GM04504 (cell line): ENCODE measurements around the gene CPNE9.
A peak's percentile ranks its signal among the peaks of the same experiment; 100 is the strongest.
"Not testable (repeated sequence)": the region's sequence is repeated elsewhere in the genome, so short reads cannot be mapped to it uniquely, and the experiment has no call there.

Experiments
- DNase-seq: peaks from one replicate; pipeline ENCODE4 v3.0.0-alpha.2; 2012; ENCODE audit warnings: low read depth

CPNE9 gene

DNA sequence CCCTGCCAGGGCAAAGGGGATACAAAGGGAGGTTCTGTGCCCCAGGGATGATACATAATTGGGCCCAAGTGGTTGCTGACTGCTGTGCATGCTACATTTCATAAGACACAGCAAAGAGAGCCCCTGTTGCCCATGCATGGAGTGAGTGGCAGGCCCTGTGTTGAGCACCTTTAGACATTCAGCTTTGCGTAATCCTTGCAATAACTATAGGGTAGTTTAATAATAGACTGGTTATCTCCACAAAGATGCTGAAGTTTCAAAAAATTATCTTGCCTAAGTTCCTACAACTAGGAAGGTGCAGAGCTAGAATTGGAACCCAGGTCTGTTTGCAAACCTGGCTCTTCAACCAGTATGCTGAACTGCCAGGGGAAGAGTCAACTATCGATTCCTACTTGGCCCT is 44.4 kb downstream of the CPNE9 start:
- no peak for DNase-seq

DNA sequence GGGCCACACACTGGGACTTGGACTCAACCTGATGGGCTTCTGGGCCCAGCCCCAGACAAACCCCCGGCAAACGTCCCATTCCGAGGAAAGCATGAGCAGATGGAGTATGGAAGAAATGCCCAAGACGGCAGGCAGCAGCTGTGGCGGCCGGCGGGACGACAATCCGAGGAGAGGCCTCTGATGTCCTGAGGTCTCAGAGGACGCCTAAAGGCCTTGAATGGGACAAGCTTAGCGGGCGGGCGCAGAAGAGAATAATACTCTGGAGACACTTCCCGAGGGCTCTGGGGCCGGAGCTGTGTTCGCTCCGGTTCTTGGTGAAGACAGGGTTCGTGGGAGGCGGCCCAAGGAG is 45.6 kb downstream of the CPNE9 start:
- no peak for DNase-seq

DNA sequence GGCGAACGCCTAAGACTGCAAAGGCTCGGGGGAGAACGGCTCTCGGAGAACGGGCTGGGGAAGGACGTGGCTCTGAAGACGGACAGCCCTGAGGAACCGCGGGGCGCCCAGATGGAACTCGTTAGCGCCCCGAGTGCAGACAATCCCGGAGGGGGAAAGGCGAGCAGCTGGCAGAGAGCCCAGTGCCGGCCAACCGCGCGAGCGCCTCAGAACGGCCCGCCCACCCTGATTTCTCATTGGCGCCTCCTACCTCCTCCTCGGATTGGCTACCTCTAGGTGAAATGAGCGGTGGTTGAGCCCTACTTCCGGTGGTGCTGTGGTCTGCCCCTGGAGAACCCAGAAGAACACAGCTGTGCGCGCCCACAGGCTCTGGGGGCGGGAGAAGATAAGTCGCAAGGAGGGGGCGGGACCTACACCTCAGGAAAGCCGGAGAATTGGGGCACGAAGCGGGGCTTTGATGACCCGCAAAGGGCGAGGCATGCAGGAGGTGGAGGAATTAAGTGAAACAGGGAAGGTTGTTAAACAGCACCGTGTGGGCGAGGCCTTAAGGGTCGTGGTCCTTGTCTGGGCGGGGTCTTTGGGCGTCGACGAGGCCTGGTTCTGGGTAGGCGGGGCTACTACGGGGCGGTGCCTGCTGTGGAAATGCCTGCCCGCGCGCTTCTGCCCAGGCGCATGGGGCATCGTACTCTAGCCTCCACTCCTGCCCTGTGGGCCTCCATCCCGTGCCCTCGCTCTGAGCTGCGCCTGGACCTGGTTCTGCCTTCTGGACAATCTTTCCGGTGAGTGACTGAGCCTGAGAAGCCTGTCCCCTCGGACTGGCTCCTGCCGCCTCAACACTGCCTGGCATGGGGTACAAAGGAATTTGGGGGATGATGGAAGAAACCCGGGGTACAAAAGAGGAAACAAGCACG is 46.3 kb downstream of the CPNE9 start, which contains the start of gene OGG1:
Gene OGG1 (plus strand): TSS at position 308 of the 911 bp plus-strand sequence. CDS start 335 bp downstream, at position 643.
- peak; percentile 98 for DNase-seq

DNA sequence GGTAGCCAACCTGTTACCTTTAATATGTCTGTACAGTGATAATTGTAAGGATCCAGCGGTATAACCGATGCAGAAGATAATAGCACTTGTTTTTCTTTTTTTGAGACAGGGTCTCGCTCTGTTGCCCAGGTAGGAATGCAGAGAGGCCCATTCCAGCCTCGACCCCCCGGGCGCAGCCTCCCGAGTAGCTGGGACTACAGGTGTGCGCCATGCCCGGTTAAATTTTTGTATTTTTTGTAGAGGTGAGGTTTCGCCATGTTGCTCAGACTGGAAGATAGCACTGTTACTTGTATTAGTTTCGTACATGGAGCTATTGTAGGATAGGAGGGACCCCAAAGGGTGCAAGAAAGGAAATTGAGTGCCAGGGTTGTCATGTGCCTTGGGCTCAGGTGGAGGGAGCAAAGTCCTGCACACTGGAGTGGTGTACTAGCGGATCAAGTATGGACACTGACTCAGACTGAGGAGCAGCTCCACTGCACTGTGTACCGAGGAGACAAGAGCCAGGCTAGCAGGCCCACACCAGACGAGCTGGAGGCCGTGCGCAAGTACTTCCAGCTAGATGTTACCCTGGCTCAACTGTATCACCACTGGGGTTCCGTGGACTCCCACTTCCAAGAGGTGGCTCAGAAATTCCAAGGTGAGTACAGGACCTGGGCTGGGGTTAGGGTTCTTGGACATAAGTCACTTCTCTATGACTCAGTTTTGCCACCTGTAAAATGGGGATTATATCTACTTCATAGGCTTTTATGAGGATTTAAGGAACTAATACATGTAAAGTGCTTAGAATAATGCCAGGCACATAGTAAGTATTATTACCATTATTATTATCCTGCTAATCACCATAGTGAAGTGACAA is 47.2 kb downstream of the CPNE9 start:
- no peak for DNase-seq

DNA sequence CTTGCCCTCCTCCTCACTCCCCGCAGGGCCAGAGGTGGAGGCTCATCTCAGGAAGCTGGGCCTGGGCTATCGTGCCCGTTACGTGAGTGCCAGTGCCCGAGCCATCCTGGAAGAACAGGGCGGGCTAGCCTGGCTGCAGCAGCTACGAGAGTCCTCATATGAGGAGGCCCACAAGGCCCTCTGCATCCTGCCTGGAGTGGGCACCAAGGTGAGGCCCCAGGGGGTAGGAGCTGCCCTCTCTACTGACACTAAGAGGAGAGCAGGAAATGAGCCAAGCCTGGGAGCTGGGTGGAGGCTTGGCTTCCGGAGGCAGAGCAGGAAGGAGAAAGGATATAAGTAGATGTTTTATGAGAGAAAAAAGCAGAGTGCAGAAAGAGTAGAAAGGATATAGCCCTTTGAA is 51.0 kb downstream of the CPNE9 start:
- no peak for DNase-seq

DNA sequence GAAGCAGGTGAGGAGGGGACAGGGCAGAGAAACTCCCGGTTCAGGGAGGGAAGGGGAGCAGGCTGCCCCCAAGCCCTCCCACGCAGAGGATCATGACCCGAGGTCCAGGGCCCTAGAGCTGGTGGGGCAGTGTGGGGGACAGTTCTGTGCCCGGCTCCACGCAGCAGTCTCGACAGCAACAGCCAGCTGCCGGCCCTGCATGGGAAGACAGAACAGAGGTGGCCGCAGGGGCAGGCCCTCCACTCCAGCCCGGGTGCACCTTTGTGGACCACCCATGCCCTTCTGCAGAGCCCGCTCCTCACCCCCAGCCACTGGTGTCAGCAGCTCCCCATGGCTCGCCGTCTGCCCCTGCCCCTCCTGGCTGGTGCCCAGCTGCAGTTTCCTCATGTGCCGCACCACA is 53.8 kb downstream of the CPNE9 start:
- no peak for DNase-seq

DNA sequence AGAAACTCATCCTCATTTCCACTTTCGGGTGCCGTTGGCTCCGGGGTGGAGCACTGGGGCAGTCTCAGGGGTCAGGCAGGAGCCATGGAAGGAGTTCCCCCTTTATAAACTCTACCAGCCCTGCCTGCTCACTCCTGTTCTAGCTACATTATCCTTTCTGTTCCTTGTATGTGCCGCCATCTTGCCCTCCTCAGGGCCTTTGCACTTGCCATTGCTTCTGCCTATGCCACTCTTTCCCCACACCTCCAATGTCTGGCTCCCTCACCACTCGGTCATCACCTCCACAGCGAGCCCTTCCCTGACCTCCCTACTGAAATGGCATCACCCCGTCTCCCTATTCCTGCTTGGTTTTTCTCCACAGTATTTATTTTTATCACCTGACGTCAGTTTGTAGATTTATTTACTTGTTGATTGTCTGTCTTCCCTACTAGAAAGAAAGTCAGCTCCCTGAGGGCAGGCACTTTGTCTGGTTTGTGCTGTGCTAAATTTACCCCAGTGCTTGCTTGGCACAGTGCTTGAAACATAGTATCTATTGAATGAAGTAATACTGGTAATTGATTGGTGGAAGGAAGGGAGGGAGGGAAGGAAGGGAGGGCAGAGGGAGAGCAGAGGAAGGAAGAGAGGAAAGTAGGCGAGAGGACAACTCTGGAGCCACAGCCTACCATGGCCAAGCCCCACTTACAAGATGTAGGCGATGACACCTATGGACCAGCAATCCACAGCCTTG is 57.3 kb downstream of the CPNE9 start:
- DNase-seq: no peak

DNA sequence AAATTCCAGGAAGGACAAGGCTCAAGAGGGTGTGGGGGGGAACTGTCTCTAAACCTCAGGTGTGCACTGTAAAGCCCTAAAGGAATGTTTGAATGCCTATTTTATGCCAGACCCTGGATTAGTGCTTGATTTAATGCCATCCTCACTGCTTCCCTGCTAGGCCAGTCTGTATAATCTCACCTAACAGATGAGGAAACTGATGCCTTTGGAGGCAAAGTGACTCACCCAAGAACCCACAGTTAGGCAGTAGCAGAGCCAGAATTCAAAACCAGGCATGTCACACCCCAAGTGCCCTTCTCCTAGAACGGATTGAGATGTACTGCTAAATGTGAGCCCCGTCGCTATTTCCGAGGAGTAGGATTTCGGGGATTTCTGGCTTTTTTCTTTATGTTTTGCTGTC is 58.3 kb downstream of the CPNE9 start:
- no peak for DNase-seq

DNA sequence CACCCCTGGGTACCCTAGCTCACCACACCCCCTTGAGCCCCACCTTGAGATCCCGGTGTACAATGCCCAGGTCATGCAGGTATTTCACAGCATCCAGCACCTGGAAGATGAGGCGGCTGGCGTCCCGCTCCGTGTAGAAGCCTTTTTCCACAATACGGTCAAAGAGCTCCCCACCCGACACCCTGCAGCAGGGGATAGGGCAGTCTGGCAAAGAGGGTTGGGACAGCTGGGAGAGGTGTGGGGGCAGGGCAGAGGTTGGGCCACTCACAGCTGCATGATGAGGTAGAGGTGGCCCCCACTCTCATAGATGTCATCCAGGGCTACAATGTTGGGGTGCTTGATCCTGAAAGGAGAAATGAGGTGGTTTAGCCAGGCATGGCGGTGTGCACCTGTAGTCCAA is 59.2 kb downstream of the CPNE9 start:
- DNase-seq: no peak

DNA sequence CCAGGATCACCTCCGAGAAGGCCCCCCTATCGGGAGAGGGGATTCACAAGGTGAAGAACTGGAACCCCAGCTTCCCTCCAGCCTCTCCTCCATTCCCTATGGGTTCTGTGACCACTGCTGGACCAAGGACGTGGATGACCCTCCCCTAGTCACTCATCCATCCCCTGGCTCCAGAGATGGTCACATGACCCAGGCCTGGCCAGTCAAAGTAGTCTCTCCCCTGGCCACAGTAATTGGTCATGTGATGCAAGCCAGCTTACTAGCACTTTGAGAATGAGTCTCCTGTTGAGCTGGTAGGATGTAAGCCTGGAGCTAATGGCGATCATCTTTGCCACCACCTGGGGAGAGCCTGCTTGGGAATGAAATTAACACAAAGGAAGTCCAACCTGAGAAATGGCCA is 62.2 kb downstream of the CPNE9 start:
- no peak for DNase-seq

DNA sequence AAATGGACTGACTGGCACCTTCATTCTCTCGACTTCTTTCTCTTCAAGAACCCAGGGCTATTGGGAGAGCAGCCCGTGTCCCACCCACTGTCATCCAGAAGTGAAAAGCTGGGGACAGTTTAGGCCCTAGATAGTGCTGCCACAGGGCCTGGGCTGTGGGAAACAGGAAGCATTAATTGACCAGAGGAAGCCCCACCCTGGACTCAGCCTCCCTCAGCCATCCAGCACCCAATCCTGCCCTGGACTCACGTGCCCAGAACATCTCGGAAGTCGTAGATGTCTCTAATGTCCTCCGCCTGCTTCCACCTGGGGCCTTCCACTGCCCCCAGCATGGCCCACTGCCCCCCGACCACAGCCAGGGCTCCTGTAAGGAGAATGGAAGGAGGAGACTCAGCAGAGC is 63.8 kb downstream of the CPNE9 start:
- no peak for DNase-seq

DNA sequence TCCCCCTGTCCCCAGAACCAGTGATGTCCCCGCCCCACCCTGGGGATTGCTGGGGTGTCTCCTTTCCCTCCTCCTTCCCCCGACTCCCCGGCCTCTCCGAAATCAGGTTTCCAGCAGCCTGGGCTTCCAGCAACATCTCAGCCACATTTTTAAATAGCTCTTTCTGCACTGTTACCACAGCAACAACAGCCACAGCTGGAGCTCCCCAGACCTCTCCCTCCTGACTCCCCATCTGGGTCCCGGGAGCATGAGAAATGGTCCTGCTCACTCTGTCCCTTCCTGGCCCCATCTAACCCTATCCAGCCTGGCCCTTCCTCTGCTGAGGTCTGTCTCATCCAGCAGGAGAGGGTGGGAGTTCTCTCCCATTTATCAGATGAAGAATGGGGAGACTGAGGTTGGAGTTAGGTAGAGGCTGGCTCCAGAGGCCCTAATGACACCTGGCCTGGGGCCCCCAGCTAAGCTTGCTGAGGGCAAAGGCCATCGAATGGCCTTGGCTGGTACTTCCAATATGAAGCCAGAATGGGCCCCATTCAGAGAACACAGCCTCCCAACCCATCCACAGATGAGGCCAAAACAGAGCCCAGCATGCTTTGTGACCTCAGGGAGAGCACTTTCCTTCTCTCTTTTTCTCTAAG is 64.6 kb downstream of the CPNE9 start:
- no peak for DNase-seq

DNA sequence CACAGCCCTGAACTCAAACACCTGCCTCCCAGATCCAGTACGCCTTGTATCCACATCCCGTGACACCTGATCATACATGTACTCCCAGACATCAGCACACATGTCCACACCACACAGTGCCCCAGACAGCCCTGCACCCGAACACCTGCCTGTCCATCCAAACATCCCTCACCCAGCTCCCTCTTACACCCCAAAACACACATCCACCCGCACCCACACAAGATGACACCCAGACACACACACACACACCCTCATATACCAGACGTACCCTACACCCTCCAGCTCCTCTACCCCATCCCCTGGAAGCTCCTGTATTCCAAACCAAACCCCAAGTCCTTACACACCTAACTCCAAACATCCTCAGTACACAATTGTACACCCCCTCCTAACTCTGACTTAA is 65.4 kb downstream of the CPNE9 start:
- DNase-seq: no peak

DNA sequence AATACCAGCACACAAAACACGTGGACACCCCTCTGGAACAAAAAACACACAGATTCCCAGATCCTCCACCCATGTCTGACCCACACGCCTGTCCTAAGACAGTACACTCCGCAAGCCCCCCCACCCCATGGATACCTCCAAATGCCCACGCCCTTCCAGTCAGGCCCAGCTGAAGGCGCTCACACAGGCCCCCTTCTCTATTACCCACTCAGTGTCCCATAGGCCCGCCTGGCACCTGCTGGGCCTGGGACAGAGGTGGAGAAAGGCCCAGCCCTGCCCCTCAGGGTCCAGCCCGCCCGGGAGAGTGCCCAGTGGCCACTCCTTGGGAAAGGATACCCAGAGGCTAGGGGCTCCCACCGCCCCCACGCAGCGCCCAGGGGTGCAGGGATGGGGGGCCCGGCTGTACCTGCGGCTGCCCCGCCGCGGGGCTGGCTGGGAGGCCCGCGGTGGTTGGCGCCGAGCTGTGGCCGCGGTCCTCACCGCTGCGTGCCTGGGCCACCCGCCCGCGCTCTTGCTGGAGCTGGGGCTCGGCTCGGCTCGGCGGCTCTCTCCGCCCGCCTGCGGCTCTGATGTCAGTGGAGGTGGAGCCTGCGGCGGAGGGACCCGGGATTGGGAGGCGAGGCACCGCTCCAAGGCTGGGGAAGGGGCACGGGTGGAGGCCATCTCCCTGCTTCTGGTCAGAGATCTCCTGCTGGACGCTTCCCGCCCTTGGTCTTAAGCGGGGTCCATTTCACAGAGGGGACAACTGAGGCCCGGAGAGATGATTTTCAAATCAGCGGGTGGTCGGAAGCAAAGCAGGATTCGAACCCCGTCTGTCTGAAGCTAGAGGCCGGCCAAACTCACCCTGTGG is 66.0 kb downstream of the CPNE9 start, which contains the start of gene CAMK1:
Gene CAMK1 (minus strand): TSS at position 522 of the 850 bp plus-strand sequence. CDS start 2,198 bp downstream, outside the sequence.
- peak; percentile 32 for DNase-seq

DNA sequence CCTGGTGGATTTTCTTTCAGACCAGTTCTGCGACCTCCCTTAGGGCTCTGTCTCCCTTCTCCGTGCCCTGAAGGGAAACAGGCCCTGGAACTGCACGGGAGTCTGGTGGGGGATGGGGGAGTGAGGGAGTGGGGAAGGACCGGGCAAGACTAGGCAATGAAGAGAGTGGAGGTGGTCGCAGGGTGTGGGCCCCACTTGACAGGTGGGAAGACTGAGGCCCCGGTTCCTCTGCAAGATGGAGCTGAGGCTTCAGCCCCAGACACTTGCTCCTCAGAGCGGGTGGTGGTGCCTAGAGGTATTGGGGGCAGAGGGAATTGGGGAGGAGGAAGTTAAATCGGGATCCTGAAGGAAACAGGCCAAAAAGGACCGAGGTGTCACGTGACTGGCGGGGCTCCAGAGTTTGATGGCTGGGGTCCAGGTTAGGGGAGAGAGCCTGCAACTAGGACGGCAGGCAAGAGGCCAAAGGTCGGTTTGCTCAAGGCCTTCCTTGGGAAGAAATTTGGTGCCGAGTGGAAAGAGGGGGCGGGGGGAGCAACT is 66.7 kb downstream of the CPNE9 start:
- no peak for DNase-seq

DNA sequence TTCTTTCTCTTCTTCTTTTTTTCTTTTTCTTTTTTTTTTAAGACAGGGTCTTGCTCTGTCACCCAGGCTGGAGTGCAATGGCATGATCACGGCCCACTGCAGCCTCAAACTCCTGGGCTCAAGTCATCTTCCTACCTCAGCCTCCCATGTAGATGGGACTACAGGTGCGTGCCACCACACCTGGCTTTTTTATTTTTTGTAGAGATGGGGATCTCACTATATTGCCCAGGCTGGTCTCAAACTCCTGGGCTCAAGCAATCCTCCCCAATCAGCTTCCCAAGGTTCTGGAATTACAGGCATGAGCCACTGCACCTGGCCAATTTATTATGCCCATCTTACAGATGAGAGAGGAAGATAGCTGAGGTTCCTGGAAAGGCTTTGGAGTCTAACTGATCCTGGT is 67.4 kb downstream of the CPNE9 start:
- not testable (repeated sequence) for DNase-seq

DNA sequence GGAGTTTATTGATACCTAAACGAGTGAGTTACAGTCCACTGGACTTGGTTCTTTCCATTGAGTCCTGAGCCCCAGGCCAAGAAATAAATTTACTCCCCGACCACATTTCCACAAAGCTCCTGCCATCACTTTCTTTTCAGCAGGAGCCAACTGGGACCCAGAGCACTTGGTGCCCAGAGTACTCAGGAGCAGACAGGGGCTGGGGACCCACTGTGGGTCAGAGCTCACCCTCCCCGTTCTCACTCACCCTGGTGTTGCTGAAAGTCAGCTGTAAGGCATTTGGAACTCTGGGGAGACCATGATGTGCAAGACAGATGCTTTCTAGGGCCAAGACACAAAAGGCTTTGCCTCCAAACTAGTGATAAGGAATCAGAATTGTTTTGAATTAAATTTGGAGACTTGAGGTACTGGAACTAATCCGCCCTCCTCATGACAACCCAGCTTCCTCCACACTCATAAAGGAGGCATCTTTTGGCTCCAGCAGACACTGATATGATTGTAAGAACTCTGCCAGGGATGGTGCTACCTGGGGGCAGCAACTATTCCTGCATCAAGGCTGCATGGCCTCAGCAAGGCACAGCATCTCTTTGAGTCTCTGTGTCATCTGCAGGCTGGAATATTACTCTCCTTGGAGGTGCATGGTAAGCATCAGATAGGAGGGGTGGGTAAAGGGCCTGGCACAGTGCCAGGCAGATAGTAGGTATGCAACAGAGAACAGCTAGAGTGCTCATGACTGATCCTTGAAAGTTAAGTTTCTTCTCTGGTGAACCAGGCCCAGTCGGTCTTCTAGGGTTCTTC is 73.5 kb downstream of the CPNE9 start:
- no peak for DNase-seq

DNA sequence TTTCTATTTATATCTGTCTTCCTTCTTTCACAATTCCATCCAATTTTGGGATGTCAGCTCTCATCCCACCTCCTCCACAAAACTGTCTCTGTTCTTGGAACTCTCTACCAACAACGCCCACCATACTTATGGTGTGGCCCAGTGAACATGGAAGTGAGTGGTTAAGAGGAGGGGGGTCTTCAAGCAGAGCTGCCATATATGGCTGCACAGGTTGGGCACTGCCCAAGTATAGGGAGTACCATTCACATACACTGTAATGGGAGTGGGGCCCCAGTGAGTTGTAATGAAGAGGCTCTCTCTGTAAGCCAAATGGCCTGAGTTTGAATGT is 74.0 kb downstream of the CPNE9 start:
- DNase-seq: no peak

DNA sequence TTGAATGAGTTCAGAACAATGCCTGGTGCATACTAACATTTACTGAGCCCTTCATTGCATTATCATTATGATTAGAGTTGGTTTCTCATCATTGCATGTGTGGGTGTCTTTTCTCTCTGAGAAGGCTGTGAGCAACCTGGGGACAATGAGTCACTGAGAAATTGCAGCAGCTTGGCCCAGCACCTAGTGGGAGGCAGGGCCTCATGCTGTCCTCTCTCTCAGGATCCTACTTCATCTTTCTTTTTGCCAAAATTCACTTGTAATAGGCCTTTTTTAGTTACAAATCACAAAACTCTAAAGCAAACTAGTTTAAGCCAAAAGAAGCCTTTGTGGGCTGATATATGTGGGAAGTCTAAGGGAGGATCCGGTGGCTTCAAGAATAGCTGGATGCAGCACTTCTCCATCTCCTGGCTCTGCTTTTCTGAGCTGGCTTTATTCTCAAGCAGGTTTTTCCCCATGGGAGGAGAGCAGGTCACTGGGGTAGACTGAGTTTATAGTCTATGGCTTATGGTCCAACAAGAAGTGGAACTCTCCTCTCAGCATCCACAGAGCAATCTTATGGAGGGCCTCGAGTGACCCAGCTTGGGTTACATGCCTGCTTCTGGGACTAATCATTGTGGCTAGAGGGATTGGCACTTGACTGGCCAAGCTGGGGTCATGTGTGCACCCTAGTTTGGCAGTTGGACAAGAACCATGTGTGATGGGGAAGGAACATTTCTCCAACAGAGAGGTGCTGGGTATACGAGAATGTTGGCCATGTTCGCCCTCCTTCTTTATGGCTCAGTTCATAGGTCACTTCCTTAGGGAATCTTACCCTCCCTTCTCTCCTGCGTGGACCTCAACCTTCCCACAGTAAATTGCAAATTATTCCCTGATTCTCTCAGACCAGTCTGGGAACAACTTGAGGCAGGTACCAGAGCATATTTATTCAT is 74.8 kb downstream of the CPNE9 start:
- DNase-seq: peak; percentile 51
